Loucy (cell line): Measurements from ENCODE around the gene P3H1.
"Not testable (repeated sequence)": the region's sequence is repeated elsewhere in the genome, so short reads cannot be mapped to it uniquely, and the experiment has no call there.

ENCODE experiments used
- CTCF ChIP-seq: fragments of 200-600 bp; sonication (generic); conservative IDR thresholded peaks from 2 replicates; pipeline ENCODE4 v1.5.1; 2014; ENCODE audit warnings: mild to moderate bottlenecking, antibody characterized with exemption, low read length
- EZH2phosphoT487 ChIP-seq: fragments of 200-600 bp; IDR thresholded peaks from 2 replicates; pipeline ENCODE4 v1.6.1; 2018; ENCODE audit warnings: antibody characterized with exemption, mild to moderate bottlenecking, moderate library complexity, borderline replicate concordance

- not testable (repeated sequence) for TF ChIP-seq CTCF, EZH2phosphoT487
These were observed 52.4 kb downstream of the P3H1 start for GRCh38 chr1:42714441-42714840.
